ENCODE results near the gene TCF7L2.

Gene TCF7L2

GRCh38 chr10:113115556-113115955, 165.5 kb downstream of the TCF7L2 start:
- no peak for DNase-seq (ENCODE audit: low spot score)
- H3K27ac ChIP-seq, result no peak overlapping the region
- no peak for TF ChIP-seq CTCF (IDR thresholded peaks at IDR 0.05)
- H3K4me3 ChIP-seq, result no peak overlapping the region

- Histone ChIP-seq H3K27ac (no peak overlapping the region), H3K4me3 (no peak overlapping the region)
- no peak for TF ChIP-seq CTCF (IDR thresholded peaks at IDR 0.05)
- DNase-seq (ENCODE audit: low spot score), result no peak
These were observed 168.8 kb downstream of the TCF7L2 start for GRCh38 chr10:113118882-113119281.

- no peak overlapping the region for H3K27ac ChIP-seq
- no peak for TF ChIP-seq CTCF (IDR thresholded peaks at IDR 0.05)
- H3K4me3 ChIP-seq, result no peak overlapping the region
- no peak for DNase-seq (ENCODE audit: low spot score)
These were observed 169.8 kb downstream of the TCF7L2 start for GRCh38 chr10:113119801-113120200.

GRCh38 chr10:113121153-113121552, 171.1 kb downstream of the TCF7L2 start:
- no peak overlapping the region for H3K27ac ChIP-seq
- no peak overlapping the region for H3K4me3 ChIP-seq
- no peak for TF ChIP-seq CTCF (IDR thresholded peaks at IDR 0.05)
- no peak for DNase-seq (ENCODE audit: low spot score)

GRCh38 chr10:113122947-113123346, 172.9 kb downstream of the TCF7L2 start:
- H3K4me3 ChIP-seq, result no peak overlapping the region
- TF ChIP-seq CTCF (IDR thresholded peaks at IDR 0.05), result no peak
- no peak overlapping the region for H3K27ac ChIP-seq
- DNase-seq (ENCODE audit: low spot score), result no peak

- DNase-seq (ENCODE audit: low spot score), result no peak
- no peak for TF ChIP-seq CTCF (IDR thresholded peaks at IDR 0.05)
- Histone ChIP-seq H3K4me3 (no peak overlapping the region), H3K27ac (no peak overlapping the region)
These were observed 174.7 kb downstream of the TCF7L2 start for GRCh38 chr10:113124724-113125123.

- no peak overlapping the region for H3K4me3 ChIP-seq
- no peak for TF ChIP-seq CTCF (IDR thresholded peaks at IDR 0.05)
- no peak for DNase-seq (ENCODE audit: low spot score)
- no peak overlapping the region for H3K27ac ChIP-seq
These were observed 175.6 kb downstream of the TCF7L2 start for GRCh38 chr10:113125612-113126011.
